GDM1 (cell line): ENCODE measurements around the gene EXOSC9.
"Not testable (repeated sequence)": the region's sequence is repeated elsewhere in the genome, so short reads cannot be mapped to it uniquely, and the experiment has no call there.

Source experiments
- DNase-seq: peaks from one replicate; lab custom pipeline; 2025; lab: John Stamatoyannopoulos, UW

The EXOSC9 gene, protein sequence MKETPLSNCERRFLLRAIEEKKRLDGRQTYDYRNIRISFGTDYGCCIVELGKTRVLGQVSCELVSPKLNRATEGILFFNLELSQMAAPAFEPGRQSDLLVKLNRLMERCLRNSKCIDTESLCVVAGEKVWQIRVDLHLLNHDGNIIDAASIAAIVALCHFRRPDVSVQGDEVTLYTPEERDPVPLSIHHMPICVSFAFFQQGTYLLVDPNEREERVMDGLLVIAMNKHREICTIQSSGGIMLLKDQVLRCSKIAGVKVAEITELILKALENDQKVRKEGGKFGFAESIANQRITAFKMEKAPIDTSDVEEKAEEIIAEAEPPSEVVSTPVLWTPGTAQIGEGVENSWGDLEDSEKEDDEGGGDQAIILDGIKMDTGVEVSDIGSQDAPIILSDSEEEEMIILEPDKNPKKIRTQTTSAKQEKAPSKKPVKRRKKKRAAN

DNA sequence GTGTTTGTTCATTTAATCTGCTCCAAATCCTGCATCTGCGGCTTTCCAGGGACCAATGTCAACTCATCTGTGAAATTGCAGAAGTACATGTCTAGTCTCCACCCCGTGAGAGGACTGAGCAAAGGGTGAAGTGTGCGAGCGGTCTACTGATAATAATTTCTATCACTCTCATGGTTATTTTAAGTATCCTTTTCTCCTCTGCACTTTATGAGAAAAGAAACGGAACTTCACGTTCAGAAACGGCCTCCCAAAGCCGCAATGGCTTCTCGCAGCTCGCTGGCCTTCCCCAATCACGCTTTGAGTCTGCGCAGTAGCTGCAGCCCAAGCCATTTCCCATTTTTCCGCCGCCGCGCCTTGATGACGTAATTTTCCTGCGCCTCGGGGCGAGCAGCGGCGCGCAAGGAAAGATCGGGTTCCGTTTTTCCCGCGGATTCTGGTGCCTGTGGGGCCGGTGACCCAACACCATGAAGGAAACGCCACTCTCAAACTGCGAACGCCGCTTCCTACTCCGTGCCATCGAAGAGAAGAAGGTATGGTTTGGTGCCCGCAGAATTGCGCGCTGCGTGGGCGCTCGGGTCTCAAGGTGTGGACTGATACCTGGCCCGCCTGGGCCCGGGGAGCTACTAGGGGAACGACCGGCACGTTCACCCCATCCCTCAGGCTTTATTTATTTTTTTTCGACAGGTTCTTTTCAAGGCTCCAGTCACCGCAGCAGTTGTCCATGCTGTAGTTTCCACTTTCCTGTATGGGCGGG is at the start of gene EXOSC9:
TSS of gene EXOSC9 (plus strand) at position 363 of the 754 bp plus-strand sequence. CDS start at position 465, 102 bp downstream.
- peak; percentile 89 for DNase-seq

DNA sequence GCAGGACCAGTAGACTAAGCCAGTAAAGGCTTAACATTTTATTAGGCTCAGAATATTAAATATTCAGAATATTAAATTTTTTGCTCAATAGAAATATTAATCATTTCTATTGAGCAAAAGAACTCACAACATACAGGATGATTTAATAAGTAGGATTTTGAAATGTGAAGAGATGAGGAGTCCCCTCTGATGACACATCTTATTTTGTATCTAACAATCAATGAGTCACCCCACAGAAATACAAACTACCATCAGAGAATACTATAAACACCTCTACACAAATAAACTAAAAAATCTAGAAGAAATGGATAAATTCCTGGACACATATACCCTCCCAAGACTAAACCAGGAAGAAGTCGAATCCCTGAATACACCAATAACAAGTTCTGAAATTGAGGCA is 49.0 kb upstream of the EXOSC9 start:
- DNase-seq: not testable (repeated sequence)

DNA sequence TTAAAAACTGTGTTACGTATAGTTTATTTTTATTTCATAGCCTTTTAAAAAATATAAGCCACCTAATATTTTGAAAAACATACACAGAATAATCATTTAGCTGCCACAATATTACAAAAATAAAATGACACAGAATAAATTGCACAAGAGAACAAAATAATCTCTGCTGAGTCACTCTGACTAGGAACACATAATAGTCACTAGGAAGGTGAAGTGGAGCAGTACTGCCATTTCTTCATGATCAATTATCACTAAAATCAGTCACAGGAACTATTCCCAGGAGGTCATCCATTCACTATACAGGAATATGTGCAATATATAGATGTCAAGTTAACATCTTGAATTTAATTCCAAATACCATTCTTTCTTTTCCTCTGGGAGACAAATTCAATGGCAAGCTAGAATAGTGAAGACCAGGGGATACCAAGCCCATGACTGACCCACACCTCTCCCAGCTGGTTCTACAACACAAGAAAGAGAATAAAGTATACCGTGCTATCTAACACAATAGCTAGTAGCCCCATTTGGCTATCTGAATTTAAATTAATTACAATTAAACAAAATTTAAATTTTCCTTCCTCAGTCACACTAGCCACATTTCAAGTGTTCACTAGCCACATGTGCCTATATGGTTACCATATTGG is 42.1 kb upstream of the EXOSC9 start:
- no peak for DNase-seq

DNA sequence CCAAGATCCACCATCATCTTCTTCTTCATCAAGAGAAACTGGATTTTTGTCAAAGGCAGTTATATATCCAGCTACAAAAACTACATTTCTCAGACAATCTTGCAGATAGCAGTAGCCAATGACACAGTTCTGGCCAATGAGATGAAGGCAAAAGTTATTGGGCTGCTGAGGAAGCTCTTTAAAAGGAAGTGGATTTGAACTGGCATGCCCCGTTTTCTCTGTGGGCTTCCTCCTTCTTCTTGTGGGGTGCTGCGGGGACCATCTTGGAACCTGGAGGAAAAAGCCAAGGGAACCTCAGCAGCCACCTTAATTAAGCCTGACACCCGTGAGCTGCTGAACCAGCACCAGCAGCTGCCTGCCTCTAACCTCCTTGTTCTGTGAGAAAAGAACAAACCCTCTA is 40.9 kb upstream of the EXOSC9 start:
- no peak for DNase-seq

DNA sequence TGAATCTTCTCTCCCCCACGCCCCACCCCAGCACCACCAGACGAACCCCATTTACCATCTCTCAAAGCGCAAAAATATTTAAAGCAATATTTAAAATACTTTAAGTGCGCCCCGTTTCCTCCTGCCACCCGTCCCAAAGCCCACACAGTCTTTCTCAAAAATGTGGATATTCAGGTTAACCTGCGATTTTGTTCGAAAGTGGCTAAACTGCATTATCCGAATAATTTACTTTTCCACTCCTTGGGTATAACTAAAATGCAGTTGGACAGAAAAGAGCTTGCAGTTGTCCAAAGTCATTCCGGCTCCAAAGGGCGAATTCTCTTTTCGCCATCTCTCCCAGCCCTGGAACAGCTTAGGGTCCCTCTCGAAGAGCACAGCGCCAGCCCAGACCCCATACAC is 36.8 kb upstream of the EXOSC9 start:
- no peak for DNase-seq

DNA sequence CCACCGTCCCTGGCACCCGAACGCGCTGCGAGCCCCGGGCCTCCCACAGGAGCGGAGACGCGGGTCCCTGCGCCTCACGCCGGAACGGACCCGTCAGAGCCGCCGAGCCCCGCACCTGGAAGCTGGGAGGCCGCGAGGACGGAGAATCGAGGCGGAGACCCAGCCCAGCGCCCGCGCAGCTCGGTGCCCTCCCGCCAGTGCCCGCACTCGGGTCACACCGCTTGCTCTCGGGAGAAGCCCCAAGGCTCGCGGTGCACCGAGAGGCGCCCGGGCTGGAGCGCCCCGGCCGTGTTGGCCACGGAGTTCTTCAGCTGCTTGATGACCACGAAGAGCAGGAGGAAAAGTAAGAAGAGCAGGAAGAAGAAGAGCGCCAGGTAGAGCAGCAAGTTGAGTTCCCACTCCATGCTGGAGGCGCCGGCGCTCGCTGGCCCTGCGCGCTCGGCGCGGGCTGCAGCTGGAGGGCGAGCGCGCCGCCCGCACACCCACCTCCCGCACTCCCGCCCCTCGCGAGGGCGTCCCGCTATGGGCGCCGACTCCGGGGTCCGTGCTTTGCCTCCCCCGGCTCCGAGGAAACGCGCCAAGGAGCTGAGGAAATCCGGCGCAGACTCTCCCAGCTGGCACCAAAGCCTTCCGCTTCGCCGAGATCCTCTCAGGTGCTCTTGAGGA is 36.3 kb upstream of the EXOSC9 start, which contains the start of gene SMIM43:
TSS of gene SMIM43 (minus strand) at position 463 of the 666 bp plus-strand sequence. CDS start at position 404, 59 bp downstream.
- DNase-seq: no peak

DNA sequence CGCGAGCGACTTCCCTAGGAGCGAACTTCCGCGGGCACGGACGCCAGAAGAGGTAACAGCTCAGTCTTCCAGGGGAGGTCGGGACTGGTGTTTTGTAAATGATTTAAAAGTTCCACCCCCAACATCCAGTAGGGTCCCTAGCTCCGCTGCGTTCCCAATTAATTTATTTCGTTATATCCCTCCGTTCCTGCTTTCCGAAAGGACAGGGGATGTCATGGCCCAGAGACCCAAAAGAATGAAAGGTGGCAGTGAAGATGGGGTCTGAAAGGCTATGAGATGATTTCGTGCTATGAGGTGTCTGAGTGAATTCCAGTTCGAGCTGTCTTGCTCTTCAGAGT is 35.8 kb upstream of the EXOSC9 start:
- DNase-seq: no peak

DNA sequence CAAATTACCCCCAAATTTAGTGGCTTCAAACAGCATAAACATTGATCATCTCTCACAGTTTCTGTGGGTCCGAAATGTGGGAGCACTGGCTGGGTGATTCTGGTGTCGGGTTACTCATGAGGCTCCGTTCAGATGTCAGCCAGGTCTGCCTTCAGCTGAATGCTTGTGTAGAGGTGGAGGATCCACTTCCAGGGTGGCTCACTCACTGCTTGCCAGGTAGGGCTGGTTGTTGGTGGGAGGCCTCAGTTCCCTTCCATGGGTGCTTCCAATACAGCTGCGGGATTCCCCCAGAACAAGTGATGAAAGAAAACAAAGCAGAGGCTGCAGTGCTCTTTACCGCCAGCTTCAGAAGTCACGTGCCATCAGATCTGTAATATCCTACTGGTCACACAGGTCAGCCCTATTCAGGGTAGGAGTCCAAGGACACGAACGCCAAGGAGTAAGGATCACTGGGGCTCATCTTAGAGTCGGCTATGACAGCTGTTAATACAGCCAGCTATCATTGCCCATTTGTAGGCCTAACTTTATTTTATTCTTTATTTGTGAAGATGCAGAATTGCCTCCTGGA is 35.1 kb upstream of the EXOSC9 start:
- DNase-seq: no peak

DNA sequence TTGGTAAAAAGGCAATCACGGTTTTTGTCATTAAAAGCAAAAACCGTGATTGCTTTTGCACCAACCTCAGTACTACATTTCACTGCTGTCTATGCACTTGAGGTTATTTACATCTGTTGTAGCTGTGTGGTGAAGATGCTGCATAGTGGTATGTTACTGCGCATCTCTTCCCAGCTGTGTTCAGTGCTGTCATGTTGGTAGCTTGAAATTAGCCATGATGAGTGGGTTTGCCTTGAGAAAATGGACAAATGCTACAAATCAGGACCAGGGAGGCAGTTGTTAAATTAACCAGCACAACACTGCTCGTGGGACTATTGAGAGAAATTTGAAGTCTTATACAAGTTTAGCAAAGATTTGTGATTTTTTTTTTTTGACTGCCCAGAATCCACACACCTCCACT is 34.0 kb upstream of the EXOSC9 start:
- DNase-seq: no peak

DNA sequence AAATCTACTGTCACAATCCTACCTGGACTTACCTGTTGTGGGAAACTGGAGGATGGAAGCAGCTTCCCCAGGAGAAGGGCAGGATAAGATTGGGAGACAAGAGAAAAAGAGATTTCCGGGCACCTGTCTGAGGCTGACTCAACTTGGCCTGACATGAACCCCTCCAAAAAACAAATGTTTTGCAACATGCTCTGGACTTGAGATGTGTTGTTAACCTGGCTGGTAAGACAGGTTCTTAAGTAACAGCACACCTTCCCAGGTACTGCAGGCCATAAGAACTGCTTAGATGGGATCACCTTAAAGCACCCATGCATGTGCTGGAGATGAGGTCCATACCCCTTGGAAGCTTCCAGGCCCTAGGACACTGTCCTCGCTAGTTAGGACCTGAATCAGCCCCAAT is 31.8 kb upstream of the EXOSC9 start:
- no peak for DNase-seq

DNA sequence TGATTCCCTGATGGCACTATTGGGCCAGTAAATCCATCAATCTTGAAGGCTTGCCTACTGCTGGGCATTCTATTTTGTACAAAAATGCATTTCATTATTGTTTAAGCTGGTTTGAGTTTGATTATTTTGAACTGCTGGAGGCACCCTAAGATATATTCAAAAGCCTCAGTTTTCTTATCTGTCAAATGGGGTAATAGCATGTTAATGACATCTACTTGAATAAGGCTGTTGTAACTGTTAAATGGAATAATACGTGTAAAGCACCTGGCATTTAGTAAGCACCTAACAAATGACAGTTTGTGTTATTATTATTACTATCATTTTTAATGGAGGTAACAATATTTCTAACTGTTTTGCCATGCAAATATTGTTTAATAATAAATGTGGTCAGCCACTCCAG is 29.3 kb upstream of the EXOSC9 start:
- no peak for DNase-seq

DNA sequence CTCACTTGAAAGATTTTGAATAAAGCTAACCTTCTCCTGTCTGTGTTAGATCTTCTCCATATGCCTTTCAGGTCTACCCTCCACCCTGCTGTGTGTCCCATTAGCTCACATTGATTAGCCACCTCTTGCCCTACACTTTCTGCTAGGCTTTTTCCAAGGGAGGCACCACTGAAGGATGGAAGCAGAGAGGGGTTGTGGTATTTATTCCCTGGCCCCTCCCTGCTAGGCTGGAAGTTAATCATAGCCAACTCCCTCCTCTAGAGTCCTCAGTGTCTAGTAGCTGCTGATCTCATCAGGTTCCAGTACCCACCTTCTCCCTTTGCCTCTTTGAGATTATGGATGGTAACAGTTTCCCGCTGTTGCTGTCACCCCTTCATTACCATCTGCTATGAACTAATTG is 27.2 kb upstream of the EXOSC9 start:
- no peak for DNase-seq

DNA sequence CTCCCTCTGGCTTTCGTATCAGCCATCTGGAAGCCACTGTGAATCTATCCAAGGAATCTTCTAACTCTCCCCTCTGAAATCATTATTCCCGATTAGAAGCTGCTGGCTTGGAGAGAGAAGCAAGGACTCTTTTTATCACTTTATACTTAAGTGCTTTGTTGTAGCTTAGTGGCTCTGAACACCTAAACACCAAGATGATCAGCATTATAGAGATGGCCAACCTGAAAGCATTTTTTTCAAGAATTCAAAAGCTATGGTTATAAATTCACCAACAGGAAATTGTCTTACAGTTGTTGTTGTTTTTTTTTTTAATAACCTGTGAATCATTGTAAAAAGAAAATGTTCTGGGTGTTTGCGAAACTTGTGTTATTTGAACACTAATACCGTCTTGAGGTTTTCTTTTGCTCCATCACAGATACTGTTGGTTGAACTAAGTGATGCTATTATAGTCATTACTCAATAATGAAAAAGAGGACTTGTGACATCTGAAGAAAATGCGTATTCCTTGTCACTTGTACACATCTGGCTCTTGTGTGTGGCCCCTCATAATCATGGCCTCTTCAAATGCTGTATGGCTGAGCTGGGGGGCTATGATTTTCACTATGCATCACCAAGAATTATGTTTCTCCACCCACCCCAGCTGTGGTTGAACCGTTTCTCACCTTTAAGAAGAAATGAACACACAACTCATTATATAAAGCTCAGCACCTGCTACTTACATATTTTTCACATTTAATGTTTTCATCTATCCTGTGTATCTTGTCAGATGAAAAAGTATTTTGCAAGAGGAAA is 24.3 kb upstream of the EXOSC9 start:
- no peak for DNase-seq

DNA sequence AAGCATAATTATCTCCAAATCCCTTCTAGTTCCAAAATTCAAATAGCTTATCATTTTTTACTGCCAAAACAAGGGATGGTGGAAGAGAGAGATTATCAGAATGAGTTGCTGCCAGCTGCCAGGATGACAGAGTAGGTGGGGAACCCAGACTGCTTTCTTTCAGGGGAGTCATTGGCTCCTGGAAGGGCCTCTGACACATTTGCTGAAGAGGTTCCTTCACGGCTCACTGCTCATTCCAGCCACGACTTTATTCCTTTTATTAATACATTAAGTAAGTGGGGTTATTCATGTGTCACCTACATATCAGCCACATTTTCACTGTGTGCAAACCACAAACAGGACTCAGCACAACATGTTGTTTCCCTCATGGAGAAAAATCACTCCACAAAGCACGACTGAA is 23.5 kb upstream of the EXOSC9 start:
- DNase-seq: no peak

DNA sequence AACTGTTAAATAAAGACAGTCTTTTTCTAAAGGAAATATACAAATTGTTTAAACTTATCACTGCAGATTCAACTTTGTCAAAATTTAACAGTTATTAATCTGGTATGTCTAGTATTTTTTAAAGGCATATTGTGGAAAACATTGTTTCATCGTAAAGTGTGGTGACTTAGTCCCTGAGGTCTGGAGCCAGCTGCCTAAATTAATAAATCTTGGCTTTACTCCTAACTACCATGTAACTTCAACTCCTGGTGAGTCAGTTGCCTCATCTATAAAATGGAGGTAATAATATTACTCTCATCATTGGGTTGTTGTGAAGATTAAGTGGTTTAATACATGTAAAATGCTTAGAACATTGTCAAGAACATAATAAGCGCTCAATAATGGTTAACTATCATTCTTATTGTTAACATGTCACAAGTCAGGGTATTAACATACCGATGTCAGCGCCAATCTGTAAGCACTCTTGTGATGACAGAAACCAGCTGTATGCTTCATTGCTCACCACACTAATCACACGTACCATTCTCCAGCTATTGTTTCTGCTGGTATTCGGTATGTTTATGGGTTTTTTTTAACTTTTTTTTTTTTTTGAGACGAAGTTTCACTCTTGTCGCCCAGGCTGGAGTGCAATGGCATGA is 22.0 kb upstream of the EXOSC9 start:
- DNase-seq: no peak

DNA sequence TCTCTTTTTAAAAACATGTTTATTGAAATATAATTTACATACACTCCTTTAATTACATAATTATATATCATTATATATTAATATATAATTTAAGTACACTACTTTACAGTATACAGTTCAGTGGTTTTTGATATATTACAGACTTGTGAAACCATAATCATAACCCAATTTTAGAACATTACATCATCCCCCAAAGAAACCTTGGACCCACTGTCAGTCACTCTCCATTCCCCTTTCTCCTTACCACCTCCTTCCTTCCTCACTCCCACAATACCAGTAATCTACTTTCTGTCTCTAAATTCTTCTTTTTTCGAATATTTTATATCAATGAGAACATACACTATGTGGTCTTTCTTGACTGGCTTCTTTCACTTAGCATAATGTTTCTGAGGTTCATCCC is 17.9 kb upstream of the EXOSC9 start:
- no peak for DNase-seq

DNA sequence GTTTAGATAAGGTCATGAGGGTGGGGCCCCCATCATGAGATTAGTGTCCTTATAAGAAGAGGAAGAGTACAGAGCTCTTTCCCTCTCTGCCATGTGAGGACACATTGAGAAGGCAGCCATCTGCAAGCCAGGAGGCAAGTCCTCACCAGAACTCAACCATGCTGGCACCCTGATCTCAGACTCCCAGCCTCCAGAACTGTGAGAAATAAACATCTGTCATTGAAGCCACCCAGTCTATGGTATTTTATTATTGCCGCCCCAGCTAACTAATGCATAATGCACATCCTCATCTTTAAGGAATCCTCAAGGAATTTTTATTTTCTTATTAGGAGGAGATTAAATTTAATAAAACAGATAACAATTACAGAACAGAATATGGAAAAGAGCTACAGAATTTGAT is 16.7 kb upstream of the EXOSC9 start:
- DNase-seq: no peak

DNA sequence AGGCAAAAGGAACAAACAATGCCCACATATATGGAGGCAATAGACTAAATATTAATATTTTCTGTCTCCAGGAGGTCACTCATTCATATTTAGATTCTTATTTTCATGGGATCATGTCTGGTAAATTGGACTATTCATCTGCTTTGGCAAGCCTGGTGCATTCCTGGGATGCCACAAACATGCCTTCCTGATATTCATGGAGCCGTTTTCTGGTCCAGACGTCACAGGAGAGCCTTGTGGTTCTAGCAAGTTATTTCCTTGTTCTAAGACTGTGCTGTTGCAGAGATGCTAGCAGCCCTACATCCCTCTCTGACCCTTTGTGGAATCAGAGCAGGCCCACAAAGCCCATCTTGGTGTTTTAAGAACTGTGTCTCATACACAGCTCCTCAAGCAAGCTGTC is 16.1 kb upstream of the EXOSC9 start:
- DNase-seq: no peak

DNA sequence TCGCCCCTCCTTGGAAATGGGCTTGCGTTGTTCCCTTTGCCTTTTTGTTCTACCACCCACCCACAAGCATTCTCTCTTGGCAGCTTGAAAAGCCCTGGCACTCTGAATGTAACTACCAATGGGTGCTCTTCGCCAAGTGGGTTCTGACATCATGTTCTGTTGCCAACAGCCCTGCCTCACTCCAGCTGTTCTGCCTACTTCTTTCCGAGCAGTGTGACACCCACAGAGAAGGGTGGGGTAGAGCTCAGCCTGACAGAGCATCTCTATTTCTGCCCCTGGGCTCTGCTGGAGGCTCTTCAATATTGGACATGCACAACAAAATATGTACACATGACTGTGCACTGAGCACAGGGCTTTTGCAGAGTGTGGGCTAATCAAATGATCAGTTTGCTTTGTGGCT is 15.6 kb upstream of the EXOSC9 start:
- no peak for DNase-seq

DNA sequence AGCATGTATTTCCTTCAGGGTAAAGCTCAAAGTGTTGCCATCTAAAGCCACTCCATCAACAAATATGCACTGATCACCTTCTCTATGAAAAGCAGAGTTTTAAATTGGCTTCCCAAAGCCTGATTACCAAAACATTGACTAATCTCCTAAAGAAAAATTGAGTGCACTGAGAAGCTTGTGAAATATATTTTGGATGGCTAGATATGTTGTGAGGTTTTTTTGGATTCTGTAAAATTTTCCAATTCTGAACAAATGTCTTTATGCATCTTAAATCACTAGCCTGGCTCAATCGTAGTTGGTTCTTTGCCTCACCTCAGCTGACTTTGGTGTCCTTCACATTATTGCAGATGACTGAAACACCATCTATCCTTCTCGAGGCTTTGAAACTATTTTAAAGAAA is 14.9 kb upstream of the EXOSC9 start:
- no peak for DNase-seq

DNA sequence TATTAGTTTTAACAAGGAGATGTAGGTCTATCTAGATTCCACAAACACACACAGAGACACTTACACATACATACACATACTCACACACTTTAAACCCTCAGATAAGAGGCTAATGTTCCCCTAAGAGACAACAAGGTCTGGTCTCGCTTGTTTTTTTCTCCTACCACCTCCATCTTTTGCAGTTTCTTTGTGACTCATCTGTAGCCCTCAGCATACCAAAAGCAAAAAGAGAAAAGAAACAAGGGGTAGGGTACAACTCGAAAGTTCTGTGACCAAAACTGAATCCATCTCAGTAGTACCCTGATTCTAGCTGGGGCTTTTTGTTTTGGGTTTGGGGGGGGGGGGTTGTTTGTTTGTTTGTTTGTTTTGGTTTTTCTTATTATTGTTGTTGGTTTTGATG is 12.2 kb upstream of the EXOSC9 start:
- no peak for DNase-seq
